HFFc6 (cell line): ENCODE measurements around the gene RRP36. TPM values are rescaled to one million over a fixed set of nuclear protein-coding genes. Genes with fewer than 3 reads are reported as not detected.

Experiments
- DNase-seq: peaks from one replicate; pipeline ENCODE4 v3.0.0-alpha.2; 2018
- H3K27ac Mint-ChIP-seq: 2 replicates; pipeline ENCODE4 v1.8.0; 2020; ENCODE audit warnings: mild to moderate bottlenecking, mixed read lengths
- H3K27me3 Mint-ChIP-seq: 2 replicates; pipeline ENCODE4 v1.8.0; 2021; ENCODE audit warnings: mild to moderate bottlenecking, moderate library complexity, mixed read lengths; ENCODE audit not compliant: insufficient read depth
- H3K36me3 Mint-ChIP-seq: 2 replicates; pipeline ENCODE4 v1.8.0; 2021; ENCODE audit warnings: low read depth, mixed read lengths
- H3K4me1 Mint-ChIP-seq: 2 replicates; pipeline ENCODE4 v1.8.0; 2020; ENCODE audit warnings: low read depth, mixed read lengths
- H3K4me3 Mint-ChIP-seq: 2 replicates; pipeline ENCODE4 v1.8.0; 2020; ENCODE audit warnings: mild to moderate bottlenecking, moderate library complexity, mixed read lengths
- H3K9me3 Mint-ChIP-seq: 2 replicates; pipeline ENCODE4 v1.8.0; 2020; ENCODE audit warnings: mild to moderate bottlenecking, mixed read lengths
- total RNA-seq, 6 experiments: library from RNA; stranded (reverse); fragmentation: NEBNext Ultra II Directional; extraction: Animal tissue kit (Norgen Biotek cat#: 25700); gene quantifications; 2 replicates in 1 of 6; 3 replicates in 5 of 6; pipeline ENCODE4 v1.2.3, GENCODE V29; 2021
- TF ChIP-seq, protein P1 (sequence below): fragments of 200-600 bp; sonication (generic); IDR thresholded peaks from 2 replicates; pipeline ENCODE4 v1.5.0; 2021; ENCODE audit warnings: antibody characterized with exemption, mild to moderate bottlenecking

Gene RRP36
- total RNA-seq, 6 experiments from 2014 or later: 85.0 to 101 (median 96.4) TPM

DNA sequence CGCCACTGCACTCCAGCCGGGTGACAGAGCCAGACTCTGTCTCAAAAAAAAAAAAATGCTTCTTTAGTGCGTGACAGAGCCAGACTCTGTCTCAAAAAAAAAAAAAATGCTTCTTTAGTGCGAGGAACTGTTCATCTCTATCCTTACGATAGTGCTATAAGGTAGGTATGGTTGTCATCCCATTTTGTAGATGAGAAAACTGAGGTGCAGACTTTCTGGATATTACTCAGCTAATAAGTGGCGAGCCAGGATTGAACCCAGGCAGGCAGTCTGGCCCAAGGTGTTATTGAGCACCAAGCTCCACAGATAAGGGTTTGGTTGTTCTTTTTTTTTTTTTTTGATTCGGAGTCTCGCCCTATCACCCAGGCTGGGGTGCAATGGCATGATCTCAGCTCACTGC is 19.6 kb upstream of the RRP36 start:
- Mint-ChIP-seq H3K36me3 (peaks cover 4% of the 10 kb centered on the region; the same call in 1 of the 2 replicates), H3K4me1 (no peaks in the 10 kb centered on the region), H3K27me3 (no peaks in the 10 kb centered on the region), H3K27ac (no peak overlapping the region), H3K4me3 (no peak overlapping the region), H3K9me3 (no peaks in the 10 kb centered on the region)
- no peak for DNase-seq
- TF ChIP-seq, protein P1, sequence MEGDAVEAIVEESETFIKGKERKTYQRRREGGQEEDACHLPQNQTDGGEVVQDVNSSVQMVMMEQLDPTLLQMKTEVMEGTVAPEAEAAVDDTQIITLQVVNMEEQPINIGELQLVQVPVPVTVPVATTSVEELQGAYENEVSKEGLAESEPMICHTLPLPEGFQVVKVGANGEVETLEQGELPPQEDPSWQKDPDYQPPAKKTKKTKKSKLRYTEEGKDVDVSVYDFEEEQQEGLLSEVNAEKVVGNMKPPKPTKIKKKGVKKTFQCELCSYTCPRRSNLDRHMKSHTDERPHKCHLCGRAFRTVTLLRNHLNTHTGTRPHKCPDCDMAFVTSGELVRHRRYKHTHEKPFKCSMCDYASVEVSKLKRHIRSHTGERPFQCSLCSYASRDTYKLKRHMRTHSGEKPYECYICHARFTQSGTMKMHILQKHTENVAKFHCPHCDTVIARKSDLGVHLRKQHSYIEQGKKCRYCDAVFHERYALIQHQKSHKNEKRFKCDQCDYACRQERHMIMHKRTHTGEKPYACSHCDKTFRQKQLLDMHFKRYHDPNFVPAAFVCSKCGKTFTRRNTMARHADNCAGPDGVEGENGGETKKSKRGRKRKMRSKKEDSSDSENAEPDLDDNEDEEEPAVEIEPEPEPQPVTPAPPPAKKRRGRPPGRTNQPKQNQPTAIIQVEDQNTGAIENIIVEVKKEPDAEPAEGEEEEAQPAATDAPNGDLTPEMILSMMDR: no peak

- Mint-ChIP-seq H3K27ac (no peak overlapping the region), H3K4me3 (no peak overlapping the region), H3K36me3 (peaks cover 11% of the 10 kb centered on the region; the same call in 1 of the 2 replicates), H3K27me3 (no peaks in the 10 kb centered on the region; the same call in 1 of the 2 replicates), H3K9me3 (no peaks in the 10 kb centered on the region), H3K4me1 (no peaks in the 10 kb centered on the region)
- DNase-seq: no peak
- TF ChIP-seq, protein P1: no peak
Observed at GRCh38 chr6:43005844-43006243, 15.6 kb upstream of the RRP36 start.

GRCh38 chr6:43006251-43006650 is 15.2 kb upstream of the RRP36 start:
- Mint-ChIP-seq H3K27ac (no peak overlapping the region), H3K27me3 (no peaks in the 10 kb centered on the region; the same call in 1 of the 2 replicates), H3K9me3 (no peaks in the 10 kb centered on the region), H3K4me3 (no peak overlapping the region), H3K36me3 (peaks cover 11% of the 10 kb centered on the region; the same call in 1 of the 2 replicates), H3K4me1 (0 out of 2 replicates have a peak, but pooled peaks cover under 1% of the 10 kb centered on the region)
- TF ChIP-seq, protein P1: no peak
- no peak for DNase-seq

GRCh38 chr6:43007126-43007525 is 14.3 kb upstream of the RRP36 start:
- Mint-ChIP-seq H3K27ac (no peak overlapping the region), H3K9me3 (no peaks in the 10 kb centered on the region), H3K27me3 (no peaks in the 10 kb centered on the region; the same call in 1 of the 2 replicates), H3K4me3 (no peak overlapping the region), H3K4me1 (peaks cover 10% of the 10 kb centered on the region), H3K36me3 (peaks cover 19% of the 10 kb centered on the region; the same call in 1 of the 2 replicates)
- TF ChIP-seq, protein P1: no peak
- DNase-seq: no peak

DNA sequence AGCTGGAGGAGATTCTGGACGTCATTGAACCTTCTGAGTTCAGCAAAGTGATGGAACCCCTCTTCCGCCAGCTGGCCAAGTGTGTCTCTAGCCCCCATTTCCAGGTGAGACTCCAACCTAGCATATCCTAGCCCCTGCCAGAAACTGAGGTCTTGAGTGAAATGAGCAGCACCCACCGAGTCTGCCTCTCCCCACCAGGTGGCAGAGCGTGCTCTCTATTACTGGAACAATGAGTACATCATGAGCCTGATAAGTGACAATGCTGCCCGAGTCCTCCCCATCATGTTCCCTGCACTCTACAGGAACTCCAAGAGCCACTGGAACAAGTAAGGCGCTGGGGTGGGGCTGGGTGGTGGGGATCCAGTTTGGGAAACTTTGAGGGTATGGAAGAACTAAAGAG is 12.3 kb upstream of the RRP36 start:
- TF ChIP-seq, protein P1: peak; percentile 70
- Mint-ChIP-seq H3K4me1 (peaks cover 24% of the 10 kb centered on the region), H3K36me3 (peaks cover 26% of the 10 kb centered on the region; the same call in 1 of the 2 replicates), H3K4me3 (no peak overlapping the region), H3K27me3 (no peaks in the 10 kb centered on the region; the same call in none of the 2 replicates), H3K9me3 (no peaks in the 10 kb centered on the region), H3K27ac (no peak overlapping the region)
- peak; percentile 31 for DNase-seq
